Measurements from ENCODE around the gene C4BPA. TPM values are rescaled to one million over a fixed set of nuclear protein-coding genes. Genes with fewer than 3 reads are reported as not detected.

C4BPA gene
- total and polyA plus RNA-seq, 10 of the 15 experiments (the other 5 are each of a cell fraction or from before 2014, with no cell fraction given) = 0.31 TPM; not detected in 9

- TF ChIP-seq CBX3 (IDR thresholded peaks at IDR 0.05; ENCODE audit: borderline replicate concordance, low read depth) = no peak
- TF ChIP-seq SREBF1 (IDR thresholded peaks at IDR 0.05; ENCODE audit: low read length) = no peak
- TF ChIP-seq BACH1 (IDR thresholded peaks at IDR 0.05; ENCODE audit: borderline replicate concordance) = no peak
- TF ChIP-seq BCL3 (IDR thresholded peaks at IDR 0.05; ENCODE audit: borderline replicate concordance, insufficient read depth, low read depth, low read length, poor library complexity, severe bottlenecking) = no peak
- TF ChIP-seq RAD21 (IDR thresholded peaks at IDR 0.05; ENCODE audit: insufficient read depth, low read depth, low read length) = peak; percentile 80
- no peak for TF ChIP-seq MEF2B (IDR thresholded peaks at IDR 0.05; ENCODE audit: partially characterized antibody, poor library complexity, severe bottlenecking)
- 0 out of 2 replicates have a peak, but pooled peaks have one; percentile 28 for TF ChIP-seq EED (IDR thresholded peaks at IDR 0.05; ENCODE audit: low read depth)
- no peak for TF ChIP-seq MYC (IDR thresholded peaks at IDR 0.05; ENCODE audit: insufficient read depth, insufficient read length, insufficient replicate concordance, low read length, severe bottlenecking)
- TF ChIP-seq KAT2A (conservative IDR thresholded peaks at IDR 0.05; ENCODE audit: control insufficient read depth, low read depth, low read length) = no peak
- TF ChIP-seq POU2F2 (IDR thresholded peaks at IDR 0.05; ENCODE audit: borderline replicate concordance, low read depth, low read length) = no peak
- no peak for TF ChIP-seq HDAC2 (IDR thresholded peaks at IDR 0.05)
- no peak for TF ChIP-seq SREBF2 (IDR thresholded peaks at IDR 0.05; ENCODE audit: low read length)
- TF ChIP-seq ZBTB40 (IDR thresholded peaks at IDR 0.05; ENCODE audit: borderline replicate concordance) = no peak
- no peak for TF ChIP-seq IRF4 (IDR thresholded peaks at IDR 0.05; ENCODE audit: low read depth, low read length)
- no peak for TF ChIP-seq SMARCA5 (IDR thresholded peaks at IDR 0.05)
- TF ChIP-seq RUNX3 (IDR thresholded peaks at IDR 0.05; ENCODE audit: low read length) = peak; percentile 91
- no peak for TF ChIP-seq KDM1A (IDR thresholded peaks at IDR 0.05; ENCODE audit: borderline replicate concordance)
- no peak for TF ChIP-seq ZBED1 (IDR thresholded peaks at IDR 0.05; ENCODE audit: borderline replicate concordance)
- TF ChIP-seq SUZ12 (IDR thresholded peaks at IDR 0.05; ENCODE audit: unreplicated experiment) = no peak
- no peak for TF ChIP-seq ZNF274 (IDR thresholded peaks at IDR 0.05; ENCODE audit: insufficient read depth, insufficient read length)
- no peak for TF ChIP-seq DPF2 (IDR thresholded peaks at IDR 0.05)
- TF ChIP-seq, protein P1, sequence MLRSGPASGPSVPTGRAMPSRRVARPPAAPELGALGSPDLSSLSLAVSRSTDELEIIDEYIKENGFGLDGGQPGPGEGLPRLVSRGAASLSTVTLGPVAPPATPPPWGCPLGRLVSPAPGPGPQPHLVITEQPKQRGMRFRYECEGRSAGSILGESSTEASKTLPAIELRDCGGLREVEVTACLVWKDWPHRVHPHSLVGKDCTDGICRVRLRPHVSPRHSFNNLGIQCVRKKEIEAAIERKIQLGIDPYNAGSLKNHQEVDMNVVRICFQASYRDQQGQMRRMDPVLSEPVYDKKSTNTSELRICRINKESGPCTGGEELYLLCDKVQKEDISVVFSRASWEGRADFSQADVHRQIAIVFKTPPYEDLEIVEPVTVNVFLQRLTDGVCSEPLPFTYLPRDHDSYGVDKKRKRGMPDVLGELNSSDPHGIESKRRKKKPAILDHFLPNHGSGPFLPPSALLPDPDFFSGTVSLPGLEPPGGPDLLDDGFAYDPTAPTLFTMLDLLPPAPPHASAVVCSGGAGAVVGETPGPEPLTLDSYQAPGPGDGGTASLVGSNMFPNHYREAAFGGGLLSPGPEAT (IDR thresholded peaks at IDR 0.05; ENCODE audit: low read depth) = no peak
- TF ChIP-seq, protein P2, sequence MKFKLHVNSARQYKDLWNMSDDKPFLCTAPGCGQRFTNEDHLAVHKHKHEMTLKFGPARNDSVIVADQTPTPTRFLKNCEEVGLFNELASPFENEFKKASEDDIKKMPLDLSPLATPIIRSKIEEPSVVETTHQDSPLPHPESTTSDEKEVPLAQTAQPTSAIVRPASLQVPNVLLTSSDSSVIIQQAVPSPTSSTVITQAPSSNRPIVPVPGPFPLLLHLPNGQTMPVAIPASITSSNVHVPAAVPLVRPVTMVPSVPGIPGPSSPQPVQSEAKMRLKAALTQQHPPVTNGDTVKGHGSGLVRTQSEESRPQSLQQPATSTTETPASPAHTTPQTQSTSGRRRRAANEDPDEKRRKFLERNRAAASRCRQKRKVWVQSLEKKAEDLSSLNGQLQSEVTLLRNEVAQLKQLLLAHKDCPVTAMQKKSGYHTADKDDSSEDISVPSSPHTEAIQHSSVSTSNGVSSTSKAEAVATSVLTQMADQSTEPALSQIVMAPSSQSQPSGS (IDR thresholded peaks at IDR 0.05; ENCODE audit: low read length) = no peak
- TF ChIP-seq HDAC6 (IDR thresholded peaks at IDR 0.05; ENCODE audit: unreplicated experiment) = no peak
These were observed 19.3 kb upstream of the C4BPA start (continued) for GRCh38 chr1:207084701-207085180.
